HG03469 (cell line): Measurements from ENCODE around the gene CLDN14.

Source experiments
- ATAC-seq: cut with Tn5 transposase; IDR thresholded peaks from one replicate; pipeline ENCODE4 v1.9.1; 2021; ENCODE audit warnings: mild to moderate bottlenecking, moderate library complexity, moderate number of reproducible peaks; ENCODE audit not compliant: unreplicated experiment

Gene CLDN14

GRCh38 chr21:36473203-36473602, 6.7 kb downstream of the CLDN14 start:
- no peak for ATAC-seq

- no peak for ATAC-seq
Observed at GRCh38 chr21:36472377-36472776, 7.5 kb downstream of the CLDN14 start.

- ATAC-seq: no peak
Observed at GRCh38 chr21:36471254-36471723, 8.6 kb downstream of the CLDN14 start.

- no peak for ATAC-seq
Observed at GRCh38 chr21:36470294-36470693, 9.6 kb downstream of the CLDN14 start.

- ATAC-seq: no peak
Observed at GRCh38 chr21:36466061-36466511, 13.8 kb downstream of the CLDN14 start.

GRCh38 chr21:36465478-36465877, 14.4 kb downstream of the CLDN14 start:
- ATAC-seq: no peak

- ATAC-seq: no peak
Observed at GRCh38 chr21:36464590-36464989, 15.3 kb downstream of the CLDN14 start.

- no peak for ATAC-seq
Observed at GRCh38 chr21:36463991-36464390, 15.9 kb downstream of the CLDN14 start.

- ATAC-seq: no peak
Observed at GRCh38 chr21:36463204-36463603, 16.7 kb downstream of the CLDN14 start.

GRCh38 chr21:36461918-36462486, 17.9 kb downstream of the CLDN14 start:
- no peak for ATAC-seq

GRCh38 chr21:36461277-36461917, 18.5 kb downstream of the CLDN14 start:
- no peak for ATAC-seq

GRCh38 chr21:36460866-36461265, 19.1 kb downstream of the CLDN14 start:
- ATAC-seq: no peak

GRCh38 chr21:36459098-36459497, 20.8 kb downstream of the CLDN14 start:
- no peak for ATAC-seq

GRCh38 chr21:36456729-36457414, 23.1 kb downstream of the CLDN14 start:
- ATAC-seq: no peak

- no peak for ATAC-seq
Observed at GRCh38 chr21:36454706-36455105, 25.2 kb downstream of the CLDN14 start.

GRCh38 chr21:36454093-36454531, 25.8 kb downstream of the CLDN14 start:
- ATAC-seq: no peak

GRCh38 chr21:36452281-36452825, 27.6 kb downstream of the CLDN14 start:
- no peak for ATAC-seq

GRCh38 chr21:36451506-36451905, 28.4 kb downstream of the CLDN14 start:
- no peak for ATAC-seq

- no peak for ATAC-seq
Observed at GRCh38 chr21:36450511-36450910, 29.4 kb downstream of the CLDN14 start.

- no peak for ATAC-seq
Observed at GRCh38 chr21:36446301-36446700, 33.6 kb downstream of the CLDN14 start.

GRCh38 chr21:36441715-36442114, 38.2 kb downstream of the CLDN14 start:
- no peak for ATAC-seq

GRCh38 chr21:36437745-36438128, 42.2 kb downstream of the CLDN14 start:
- no peak for ATAC-seq
